ENCODE results near the gene PRG3.

- TF ChIP-seq CTCF (IDR thresholded peaks at IDR 0.05) (no peak), EP300 (IDR thresholded peaks at IDR 0.05) (no peak), POLR2A (IDR thresholded peaks at IDR 0.05) (no peak)
Observed at GRCh38 chr11:57340039-57340615, 40.8 kb downstream of the PRG3 start.
